HCT116 (cell line): ENCODE results near the gene TMEM154. TPM values are rescaled to one million over a fixed set of nuclear protein-coding genes. Genes with fewer than 3 reads are reported as not detected.

Experiments
- ATAC-seq: fragments of 200-7000 bp; cut with Tn5 transposase; 2 replicates; pipeline ENCODE4 v1.9.1; 2020; ENCODE audit warnings: mild to moderate bottlenecking, moderate library complexity
- BruUV-seq: library from RNA; stranded (reverse); fragments of 400-500 nt; replicated peaks from 2 replicates; lab custom pipeline; 2021; lab: Mats Ljungman, UMichigan
- CTCF ChIA-PET: fragments of 300-600 bp; sonication (Branson Sonifier 250); formaldehyde crosslinking; loops from one replicate; lab custom pipeline; 2021; ENCODE audit warnings: antibody characterized with exemption; lab: Charles Lee
- POLR2A ChIA-PET: fragments of 300-600, 350-600 bp; sonication (Branson Sonifier 250); formaldehyde crosslinking; loops from one replicate; lab custom pipeline; 2021; ENCODE audit warnings: antibody characterized with exemption; lab: Charles Lee
- RAD21 ChIA-PET, 2 experiments: fragments of 300-600 bp; sonication (Branson Sonifier 250); formaldehyde crosslinking; loops; one replicate each; lab custom pipeline; 2023; ENCODE audit warnings: low total read pairs in 2 of 2; ENCODE audit not compliant: uncharacterized antibody in 2 of 2, unreplicated experiment in 2 of 2, low non-redundant PET in 1 of 2; lab: Charles Lee
- DNase-seq: peaks from one replicate; pipeline ENCODE4 v3.0.0-alpha.2; 2010; ENCODE audit warnings: low read depth, low spot score
- H2AFZ ChIP-seq: fragments of 200-600 bp; shearing (Covaris generic), sonication (generic); 2 replicates; pipeline ENCODE4 v1.6.1; 2017; ENCODE audit warnings: low read depth, mixed run types, mixed read lengths, antibody characterized with exemption, low read length; ENCODE audit not compliant: poor library complexity, severe bottlenecking
- H3K27ac ChIP-seq: 2 replicates; pipeline ENCODE4 v1.5.1; 2012; ENCODE audit warnings: low read depth, low read length
- H3K27me3 ChIP-seq: fragments of 200-600 bp; sonication (generic); 2 replicates; pipeline ENCODE4 v1.6.1; 2016; ENCODE audit warnings: mixed run types, low read length, mixed read lengths; ENCODE audit not compliant: insufficient read depth
- H3K36me3 ChIP-seq, 2 experiments: fragments of 200-500 bp in 1 of 2; fragments of 200-600 bp in 1 of 2; sonication (Bioruptor generic) in 1 of 2; sonication (generic) in 1 of 2; 2 replicates each; pipeline versions ENCODE4 v1.5.1 to v1.6.1; 2014 to 2016; ENCODE audit warnings: low read length in 2 of 2, inconsistent platforms in 1 of 2, mixed read lengths in 1 of 2, mixed run types in 1 of 2; ENCODE audit not compliant: insufficient read depth in 2 of 2, control insufficient read depth in 1 of 2
- H3K4me1 ChIP-seq, 2 experiments: fragments of 200-600 bp in 1 of 2; sonication (generic) in 1 of 2; 2 replicates each; pipeline versions ENCODE4 v1.5.1 to v1.6.1; 2012 to 2017; ENCODE audit warnings: low read length in 2 of 2, inconsistent platforms in 1 of 2, mild to moderate bottlenecking in 1 of 2, mixed read lengths in 1 of 2, mixed run types in 1 of 2, moderate library complexity in 1 of 2; ENCODE audit not compliant: insufficient read depth in 2 of 2, control insufficient read depth in 1 of 2
- H3K4me2 ChIP-seq: fragments of 200-600 bp; sonication (generic); 2 replicates; pipeline ENCODE4 v1.6.1; 2017; ENCODE audit warnings: mixed run types, low read length, mixed read lengths
- H3K4me3 ChIP-seq, 2 experiments: fragments of 200-600 bp in 1 of 2; sonication (generic) in 1 of 2; replicated peaks in 1 of 2; 2 replicates each; pipeline ENCODE4 v1.5.1; 2011 to 2016; ENCODE audit warnings: low read length in 2 of 2, control low read depth in 1 of 2, low read depth in 1 of 2, mild to moderate bottlenecking in 1 of 2, mixed read lengths in 1 of 2, mixed run types in 1 of 2
- H3K79me2 ChIP-seq: fragments of 200-600 bp; sonication (generic); 2 replicates; pipeline ENCODE4 v1.6.1; 2017; ENCODE audit warnings: mild to moderate bottlenecking, mixed run types, low read length, moderate library complexity, mixed read lengths; ENCODE audit not compliant: insufficient read depth
- H3K9ac ChIP-seq: fragments of 200-600 bp; sonication (generic); 2 replicates; pipeline ENCODE4 v1.6.1; 2016; ENCODE audit warnings: low read length, mixed read lengths
- H3K9me2 ChIP-seq: fragments of 200-600 bp; sonication (generic), shearing (Covaris generic); 2 replicates; pipeline ENCODE4 v1.6.1; 2017; ENCODE audit warnings: mixed run types, mild to moderate bottlenecking, moderate library complexity; ENCODE audit not compliant: insufficient read depth
- H3K9me3 ChIP-seq, 2 experiments: fragments of 200-500 bp in 1 of 2; fragments of 200-600 bp in 1 of 2; sonication (Bioruptor generic) in 1 of 2; sonication (generic) in 1 of 2; 2 replicates each; pipeline ENCODE4 v1.6.1; 2014 to 2017; ENCODE audit warnings: low read length in 2 of 2, mixed read lengths in 2 of 2, inconsistent platforms in 1 of 2, low read depth in 1 of 2, mild to moderate bottlenecking in 1 of 2, mixed run types in 1 of 2, moderate library complexity in 1 of 2; ENCODE audit not compliant: control insufficient read depth in 1 of 2, insufficient read depth in 1 of 2
- H4K20me1 ChIP-seq: fragments of 200-600 bp; sonication (generic), shearing (Covaris generic); 2 replicates; pipeline ENCODE4 v1.6.1; 2017; ENCODE audit warnings: mixed run types, mild to moderate bottlenecking, moderate library complexity; ENCODE audit not compliant: insufficient read depth
- ATF3 ChIP-seq: IDR thresholded peaks from 2 replicates; pipeline ENCODE4 v1.6.1; 2012
- CEBPB ChIP-seq: IDR thresholded peaks from 2 replicates; pipeline ENCODE4 v1.6.1; 2012; ENCODE audit warnings: low read depth
- EZH2 ChIP-seq: fragments of 200-600 bp; sonication (generic); IDR thresholded peaks from 2 replicates; pipeline ENCODE4 v1.6.1; 2017; ENCODE audit warnings: antibody characterized with exemption, mixed run types
- RAD21 ChIP-seq: IDR thresholded peaks from 2 replicates; pipeline ENCODE4 v1.6.1; 2012; ENCODE audit warnings: low read depth, mild to moderate bottlenecking
- REST ChIP-seq: IDR thresholded peaks from 2 replicates; pipeline ENCODE4 v1.6.1; 2012; ENCODE audit warnings: low read depth
- SP1 ChIP-seq: IDR thresholded peaks from 2 replicates; pipeline ENCODE4 v1.6.1; 2012; ENCODE audit warnings: low read depth
- intact Hi-C: fragments of 100-400 bp; cut with micrococcal nuclease; formaldehyde crosslinking; loops from 2 replicates; pipeline ENCODE4 v1.10.0; 2022
- total RNA-seq: library from RNA; stranded (reverse); gene quantifications from one replicate; pipeline ENCODE4 v1.2.1, GENCODE V29; 2021; ENCODE audit not compliant: unreplicated experiment
- TF ChIP-seq, protein P1 (sequence below), 3 experiments: fragments of 200-600 bp in 1 of 3; sonication (generic) in 1 of 3; IDR thresholded peaks in 2 of 3; conservative IDR thresholded peaks in 1 of 3; 2 replicates each; pipeline ENCODE4 v1.5.1; 2012 to 2017; ENCODE audit warnings: low read depth in 2 of 3, low read length in 2 of 3, antibody characterized with exemption in 1 of 3, borderline replicate concordance in 1 of 3, control low read depth in 1 of 3, mild to moderate bottlenecking in 1 of 3, mixed read lengths in 1 of 3, mixed run types in 1 of 3, moderate library complexity in 1 of 3; ENCODE audit not compliant: insufficient read depth in 1 of 3

Gene TMEM154
- total RNA-seq, 1 experiment from 2014 or later: 2.4 TPM

DNA sequence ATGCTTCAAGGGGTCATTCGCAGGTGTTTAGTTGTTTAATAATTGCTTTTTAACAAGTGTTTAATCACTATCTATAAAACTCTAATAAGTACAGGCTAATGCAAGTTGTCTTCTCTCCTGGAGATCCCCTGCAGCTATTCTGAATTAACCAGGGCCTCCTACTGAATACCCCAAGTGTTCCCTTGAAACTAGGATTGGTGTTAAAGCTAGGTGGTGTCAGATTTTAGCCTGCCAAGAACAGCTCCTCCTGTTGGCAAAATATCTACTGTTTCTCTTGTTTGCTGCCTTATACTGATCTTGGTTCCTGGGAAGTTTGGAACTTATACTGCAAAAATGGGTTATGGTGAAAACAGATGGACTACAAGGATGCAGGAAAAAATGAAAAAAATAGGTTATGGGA, 26.1 kb upstream of the TMEM154 start:
- ChIA-PET RAD21 (no interaction called here), POLR2A (no interaction called here), CTCF (interaction anchor here (1.1 kb wide), 1 partner anchor 18 kb away, joined by 3 read pairs; no protein-coding TSS in a partner anchor)
- intact Hi-C loops: no loop called here
- no peaks in the 10 kb centered on the region for H3K79me2 ChIP-seq
- H3K9me3 ChIP-seq: no peaks in the 10 kb centered on the region; a peak in 1 of 4 replicates
- TF ChIP-seq, protein P1, sequence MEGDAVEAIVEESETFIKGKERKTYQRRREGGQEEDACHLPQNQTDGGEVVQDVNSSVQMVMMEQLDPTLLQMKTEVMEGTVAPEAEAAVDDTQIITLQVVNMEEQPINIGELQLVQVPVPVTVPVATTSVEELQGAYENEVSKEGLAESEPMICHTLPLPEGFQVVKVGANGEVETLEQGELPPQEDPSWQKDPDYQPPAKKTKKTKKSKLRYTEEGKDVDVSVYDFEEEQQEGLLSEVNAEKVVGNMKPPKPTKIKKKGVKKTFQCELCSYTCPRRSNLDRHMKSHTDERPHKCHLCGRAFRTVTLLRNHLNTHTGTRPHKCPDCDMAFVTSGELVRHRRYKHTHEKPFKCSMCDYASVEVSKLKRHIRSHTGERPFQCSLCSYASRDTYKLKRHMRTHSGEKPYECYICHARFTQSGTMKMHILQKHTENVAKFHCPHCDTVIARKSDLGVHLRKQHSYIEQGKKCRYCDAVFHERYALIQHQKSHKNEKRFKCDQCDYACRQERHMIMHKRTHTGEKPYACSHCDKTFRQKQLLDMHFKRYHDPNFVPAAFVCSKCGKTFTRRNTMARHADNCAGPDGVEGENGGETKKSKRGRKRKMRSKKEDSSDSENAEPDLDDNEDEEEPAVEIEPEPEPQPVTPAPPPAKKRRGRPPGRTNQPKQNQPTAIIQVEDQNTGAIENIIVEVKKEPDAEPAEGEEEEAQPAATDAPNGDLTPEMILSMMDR (IDR thresholded peaks at IDR 0.05 in 2 of 3, conservative IDR thresholded peaks at IDR 0.05 in 1 of 3; ENCODE audit: borderline replicate concordance in 1 of 3, insufficient read depth in 1 of 3, low read depth in 2 of 3, low read length in 2 of 3): peak in 1 of 3 experiments; percentile 25; a peak in 1 of 6 replicates
- TF ChIP-seq EZH2 (no peak), SP1 (no peak), REST (no peak), ATF3 (no peak), RAD21 (0 out of 2 replicates have a peak, but pooled peaks have one; percentile 1), CEBPB (no peak)
- no peak overlapping the region for H3K27ac ChIP-seq
- no peaks in the 10 kb centered on the region for H3K27me3 ChIP-seq
- no TSS peak for BruUV-seq
- no peaks in the 10 kb centered on the region for H3K9me2 ChIP-seq
- H3K9ac ChIP-seq: no peak overlapping the region
- H4K20me1 ChIP-seq: no peaks in the 10 kb centered on the region
- no peak for ATAC-seq
- no peak overlapping the region for H3K4me3 ChIP-seq
- no peak overlapping the region for H2AFZ ChIP-seq
- no peaks in the 10 kb centered on the region; a peak in 1 of 4 replicates for H3K4me1 ChIP-seq
- no peaks in the 10 kb centered on the region for H3K36me3 ChIP-seq
- no peak overlapping the region for H3K4me2 ChIP-seq
- DNase-seq: no peak
